HepG2 (cell line): ENCODE results near the gene SLC25A20.

Experiments
- MEIS2 ChIP-seq: sonication (generic); formaldehyde crosslinking; IDR thresholded peaks from 2 replicates; pipeline ENCODE4 v1.9.0; 2021; ENCODE audit warnings: mild to moderate bottlenecking, missing genetic modification reagents
- PLSCR1 ChIP-seq: sonication (generic); formaldehyde crosslinking; IDR thresholded peaks from 2 replicates; pipeline ENCODE4 v1.5.0; 2020; ENCODE audit warnings: missing genetic modification reagents, mild to moderate bottlenecking, borderline replicate concordance
- POLR2A ChIP-seq, 2 experiments: IDR thresholded peaks; 2 replicates each; pipeline ENCODE4 v1.6.1; 2011; ENCODE audit warnings: low read depth in 2 of 2, low read length in 2 of 2, mild to moderate bottlenecking in 1 of 2, moderate library complexity in 1 of 2; ENCODE audit not compliant: insufficient read depth in 1 of 2
- PREB ChIP-seq: sonication (generic); formaldehyde crosslinking; IDR thresholded peaks from 2 replicates; pipeline ENCODE4 v1.4.0; 2020; ENCODE audit warnings: missing genetic modification reagents
- ZBTB25 ChIP-seq: IDR thresholded peaks from 2 replicates; pipeline ENCODE4 v1.6.1; 2018; ENCODE audit warnings: missing genetic modification reagents
- ZNF292 ChIP-seq: sonication (generic); formaldehyde crosslinking; IDR thresholded peaks from 2 replicates; pipeline ENCODE4 v1.8.1; 2022; ENCODE audit warnings: mild to moderate bottlenecking, low read depth, missing genetic modification reagents, borderline replicate concordance
- TF ChIP-seq, protein P1 (sequence below): sonication (generic); formaldehyde crosslinking; IDR thresholded peaks from 2 replicates; pipeline ENCODE4 v1.5.0; 2020; ENCODE audit warnings: mild to moderate bottlenecking, missing genetic modification reagents, moderate library complexity

- TF ChIP-seq, protein P1, sequence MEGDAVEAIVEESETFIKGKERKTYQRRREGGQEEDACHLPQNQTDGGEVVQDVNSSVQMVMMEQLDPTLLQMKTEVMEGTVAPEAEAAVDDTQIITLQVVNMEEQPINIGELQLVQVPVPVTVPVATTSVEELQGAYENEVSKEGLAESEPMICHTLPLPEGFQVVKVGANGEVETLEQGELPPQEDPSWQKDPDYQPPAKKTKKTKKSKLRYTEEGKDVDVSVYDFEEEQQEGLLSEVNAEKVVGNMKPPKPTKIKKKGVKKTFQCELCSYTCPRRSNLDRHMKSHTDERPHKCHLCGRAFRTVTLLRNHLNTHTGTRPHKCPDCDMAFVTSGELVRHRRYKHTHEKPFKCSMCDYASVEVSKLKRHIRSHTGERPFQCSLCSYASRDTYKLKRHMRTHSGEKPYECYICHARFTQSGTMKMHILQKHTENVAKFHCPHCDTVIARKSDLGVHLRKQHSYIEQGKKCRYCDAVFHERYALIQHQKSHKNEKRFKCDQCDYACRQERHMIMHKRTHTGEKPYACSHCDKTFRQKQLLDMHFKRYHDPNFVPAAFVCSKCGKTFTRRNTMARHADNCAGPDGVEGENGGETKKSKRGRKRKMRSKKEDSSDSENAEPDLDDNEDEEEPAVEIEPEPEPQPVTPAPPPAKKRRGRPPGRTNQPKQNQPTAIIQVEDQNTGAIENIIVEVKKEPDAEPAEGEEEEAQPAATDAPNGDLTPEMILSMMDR: no peak
- TF ChIP-seq MEIS2 (CRISPR knock-in tag): no peak
- TF ChIP-seq ZNF292 (CRISPR knock-in tag): no peak
- no peak for TF ChIP-seq POLR2A (IDR thresholded peaks at IDR 0.05; ENCODE audit: insufficient read depth in 1 of 2, low read depth in 2 of 2, low read length in 2 of 2)
- no peak for TF ChIP-seq PREB
- TF ChIP-seq PLSCR1 (CRISPR knock-in tag): no peak
- no peak for TF ChIP-seq ZBTB25
These were observed 61.5 kb downstream of the SLC25A20 start for GRCh38 chr3:48837163-48837562.
